ENCODE results near the gene CNTNAP2.

GRCh38 chr7:148318102-148318811 is 2201.7 kb downstream of the CNTNAP2 start:
- no peak for TF ChIP-seq CTCF (IDR thresholded peaks at IDR 0.05)
- no peak for TF ChIP-seq EP300 (IDR thresholded peaks at IDR 0.05)

Data from tibial nerve (tissue), 4 donors.